NCI-H774 (cell line): ENCODE results near the gene CLEC4F.

ENCODE experiments used
- DNase-seq: peaks from one replicate; lab custom pipeline; 2025; lab: John Stamatoyannopoulos, UW

CLEC4F gene

GRCh38 chr2:70785137-70785911 lies 35.1 kb downstream of the CLEC4F start:
- no peak for DNase-seq

- DNase-seq, result no peak
These were observed 36.1 kb downstream of the CLEC4F start for GRCh38 chr2:70784320-70784719.

GRCh38 chr2:70779911-70780545 lies 40.4 kb downstream of the CLEC4F start:
- no peak for DNase-seq

- DNase-seq, result no peak
These were observed 40.9 kb downstream of the CLEC4F start for GRCh38 chr2:70779491-70779890.

GRCh38 chr2:70778676-70779075 lies 41.7 kb downstream of the CLEC4F start:
- no peak for DNase-seq

- DNase-seq, result no peak
These were observed 42.9 kb downstream of the CLEC4F start for GRCh38 chr2:70777450-70777849.

- DNase-seq, result no peak
These were observed 44.1 kb downstream of the CLEC4F start for GRCh38 chr2:70776266-70776665.

GRCh38 chr2:70775141-70775540 lies 45.3 kb downstream of the CLEC4F start:
- no peak for DNase-seq

- DNase-seq, result no peak
These were observed 47.8 kb downstream of the CLEC4F start for GRCh38 chr2:70772486-70773155.

- no peak for DNase-seq
These were observed 49.0 kb downstream of the CLEC4F start for GRCh38 chr2:70771446-70771845.

GRCh38 chr2:70769450-70769849 lies 50.9 kb downstream of the CLEC4F start:
- DNase-seq, result no peak

GRCh38 chr2:70768590-70769085 lies 51.8 kb downstream of the CLEC4F start:
- no peak for DNase-seq

GRCh38 chr2:70767699-70768589 lies 52.5 kb downstream of the CLEC4F start, which contains the start of gene ADD2:
ADD2 (minus strand) TSS chr2:70768200; CDS start chr2:70706408, 61,792 bp downstream.
- DNase-seq, result peak; percentile 28

GRCh38 chr2:70767079-70767698 lies 53.2 kb downstream of the CLEC4F start:
- DNase-seq, result peak; percentile 32

GRCh38 chr2:70766357-70767078 lies 53.9 kb downstream of the CLEC4F start:
- DNase-seq, result no peak

- no peak for DNase-seq
These were observed 54.9 kb downstream of the CLEC4F start for GRCh38 chr2:70765507-70765906.

- no peak for DNase-seq
These were observed 61.0 kb downstream of the CLEC4F start for GRCh38 chr2:70759446-70759845.
